GM19324 (cell line): ENCODE measurements around the gene STAT5B.

ENCODE experiments used
- ATAC-seq: cut with Tn5 transposase; IDR thresholded peaks from one replicate; pipeline ENCODE4 v1.9.1; 2021; ENCODE audit warnings: mild to moderate bottlenecking, moderate library complexity; ENCODE audit not compliant: unreplicated experiment, low FRiP score

The STAT5B gene

DNA sequence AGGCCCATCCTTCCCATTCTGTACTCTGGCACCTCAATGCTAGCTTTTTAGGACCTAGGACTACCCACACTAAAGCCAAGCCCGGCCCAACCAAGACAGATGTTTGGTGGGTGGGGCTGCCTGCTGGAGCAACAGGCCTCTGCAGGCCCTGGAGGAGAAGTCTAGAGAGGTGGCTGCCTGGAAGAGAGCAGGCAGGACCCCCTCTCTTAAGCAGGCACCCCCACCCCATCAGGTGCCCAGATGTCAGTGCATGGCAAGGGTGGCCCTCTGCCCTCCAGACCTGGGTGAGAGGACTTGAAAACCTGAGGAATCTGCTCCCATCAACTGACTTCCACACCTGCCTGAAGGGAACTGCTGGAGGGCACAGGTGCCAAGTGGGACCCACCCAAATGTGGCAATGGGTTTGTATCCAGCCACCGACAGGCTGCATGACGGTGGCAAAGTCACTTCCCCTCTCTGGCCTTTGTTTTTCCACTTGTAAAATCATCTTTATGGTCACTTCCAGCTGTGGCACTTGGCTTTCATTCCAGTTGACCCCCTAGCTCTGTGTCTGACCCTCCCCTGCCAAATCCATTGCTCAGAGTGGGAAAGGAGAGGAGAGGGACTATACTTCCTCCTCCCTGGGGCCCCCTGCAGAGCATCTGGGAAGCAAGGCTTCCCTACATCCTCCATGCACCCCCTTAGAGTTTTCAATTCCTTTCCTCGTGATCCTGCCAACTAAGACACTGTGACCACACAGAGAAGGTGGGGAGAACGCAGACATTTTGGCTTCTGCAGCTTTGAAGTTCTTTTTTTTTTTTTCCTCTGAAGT lies 10.4 kb upstream of the STAT5B start:
- no peak for ATAC-seq

DNA sequence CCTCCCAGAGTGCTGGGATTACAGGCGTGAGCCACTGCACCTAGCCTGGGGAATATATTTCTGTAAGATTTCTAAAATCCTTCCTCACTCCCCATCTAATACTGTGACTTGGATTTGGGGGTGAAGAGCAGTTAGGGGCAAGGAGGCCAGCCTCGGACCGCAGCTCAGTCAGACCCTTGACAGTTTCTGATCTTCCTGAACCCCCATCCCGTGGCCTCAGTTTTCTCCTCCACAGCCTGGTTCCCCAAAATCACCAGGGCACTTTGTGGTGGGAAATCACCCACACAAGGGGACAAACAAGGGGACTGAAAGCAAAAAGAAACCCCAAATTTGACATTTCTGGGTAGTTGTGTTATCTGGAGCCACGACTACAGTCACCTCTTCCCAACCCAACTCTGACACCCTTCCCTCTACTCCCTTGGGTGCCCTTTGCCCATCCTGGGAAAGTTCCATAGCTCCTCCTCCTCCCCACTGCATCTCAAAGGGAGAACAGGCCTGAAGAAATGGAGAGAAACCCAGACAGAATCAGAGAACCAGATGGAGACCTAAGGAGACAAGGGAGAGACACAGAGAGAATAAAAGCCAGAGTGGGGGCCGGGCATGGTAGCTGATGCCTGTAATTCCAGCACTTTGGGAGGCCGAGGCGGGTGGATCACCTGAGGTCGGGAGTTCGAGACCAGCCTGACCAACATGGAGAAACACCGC lies 9.3 kb upstream of the STAT5B start:
- no peak for ATAC-seq

DNA sequence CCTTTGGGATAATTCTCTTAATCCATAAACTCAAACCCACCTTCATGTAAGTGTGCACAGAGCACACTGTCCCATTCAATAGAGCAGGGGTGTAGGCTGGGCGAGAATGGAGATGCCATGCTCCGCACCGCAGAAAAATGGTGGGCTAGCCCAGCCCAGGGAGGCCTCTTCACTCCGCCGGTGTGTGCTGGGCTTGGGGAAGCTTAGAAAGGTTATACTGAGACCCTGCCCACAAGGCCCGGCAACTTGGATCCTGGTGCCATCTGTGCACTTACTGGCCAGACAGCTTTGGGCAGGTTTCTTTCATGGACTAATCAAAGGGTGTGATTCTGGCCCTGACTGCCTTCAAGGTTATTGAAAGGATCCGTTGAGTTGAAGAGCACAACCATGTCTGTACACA lies 8.4 kb upstream of the STAT5B start:
- no peak for ATAC-seq

- ATAC-seq: no peak
Observed at GRCh38 chr17:42284024-42284369, 7.8 kb upstream of the STAT5B start.

DNA sequence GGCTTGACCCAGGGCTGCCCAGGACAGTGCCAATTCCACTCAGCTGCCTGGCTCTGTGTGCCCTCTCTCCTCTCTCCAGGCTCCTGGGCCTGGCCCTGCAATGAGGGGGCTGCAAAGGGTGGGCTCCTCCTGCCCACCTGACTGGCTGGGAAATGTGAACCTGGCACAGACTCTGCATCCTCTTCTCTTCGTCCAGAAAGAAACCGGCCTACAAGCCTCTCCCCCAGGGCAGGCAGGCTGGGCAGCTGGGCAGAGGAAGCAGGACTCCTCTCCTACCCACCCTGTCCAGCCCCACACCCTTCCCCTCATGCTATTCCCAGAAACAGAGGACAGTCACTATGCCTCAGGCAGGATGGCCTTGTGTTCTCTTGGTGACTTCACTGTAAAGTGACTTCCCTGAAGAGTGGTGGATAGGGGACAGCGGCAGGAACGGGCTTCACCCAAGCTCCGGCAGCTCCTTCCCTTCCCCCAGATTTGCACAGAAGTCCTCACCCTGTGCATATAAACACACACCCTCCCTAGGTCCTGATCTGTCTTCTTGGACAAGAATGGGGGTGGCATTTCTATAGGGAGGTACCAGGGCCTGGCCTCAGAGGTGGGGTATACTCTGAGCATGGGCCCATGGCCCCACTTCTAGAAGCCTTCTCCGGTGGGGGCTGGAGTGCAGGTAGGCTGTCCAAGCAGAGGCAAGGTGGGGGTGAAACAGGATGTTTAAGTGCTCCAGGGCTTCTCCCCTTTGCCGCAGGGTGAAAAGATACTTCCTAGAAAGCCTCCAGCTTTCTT lies 7.2 kb upstream of the STAT5B start:
- ATAC-seq: no peak

GRCh38 chr17:42282478-42283080 lies 6.4 kb upstream of the STAT5B start:
- no peak for ATAC-seq

- ATAC-seq: no peak
Observed at GRCh38 chr17:42281571-42282096, 5.4 kb upstream of the STAT5B start.

GRCh38 chr17:42279776-42280630 lies 3.8 kb upstream of the STAT5B start:
- ATAC-seq: no peak

DNA sequence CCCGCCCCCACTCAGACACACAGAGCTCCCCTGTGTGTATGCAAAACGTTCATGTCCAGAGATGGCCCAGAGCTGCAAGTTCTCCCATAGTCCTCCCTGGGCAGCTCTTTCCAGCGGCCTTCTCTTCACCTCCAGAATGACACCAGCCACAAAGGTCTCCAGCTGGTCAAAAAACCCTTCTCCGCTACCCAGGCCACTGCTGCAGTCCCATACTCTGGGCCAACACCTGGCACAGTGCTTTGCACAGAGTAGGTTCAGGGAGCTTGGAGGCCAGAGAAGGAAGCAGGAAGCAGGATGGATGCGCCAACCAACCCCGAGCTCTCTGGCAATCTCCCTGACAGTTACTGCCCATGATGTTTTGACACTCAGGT lies 1.1 kb upstream of the STAT5B start:
- no peak for ATAC-seq

DNA sequence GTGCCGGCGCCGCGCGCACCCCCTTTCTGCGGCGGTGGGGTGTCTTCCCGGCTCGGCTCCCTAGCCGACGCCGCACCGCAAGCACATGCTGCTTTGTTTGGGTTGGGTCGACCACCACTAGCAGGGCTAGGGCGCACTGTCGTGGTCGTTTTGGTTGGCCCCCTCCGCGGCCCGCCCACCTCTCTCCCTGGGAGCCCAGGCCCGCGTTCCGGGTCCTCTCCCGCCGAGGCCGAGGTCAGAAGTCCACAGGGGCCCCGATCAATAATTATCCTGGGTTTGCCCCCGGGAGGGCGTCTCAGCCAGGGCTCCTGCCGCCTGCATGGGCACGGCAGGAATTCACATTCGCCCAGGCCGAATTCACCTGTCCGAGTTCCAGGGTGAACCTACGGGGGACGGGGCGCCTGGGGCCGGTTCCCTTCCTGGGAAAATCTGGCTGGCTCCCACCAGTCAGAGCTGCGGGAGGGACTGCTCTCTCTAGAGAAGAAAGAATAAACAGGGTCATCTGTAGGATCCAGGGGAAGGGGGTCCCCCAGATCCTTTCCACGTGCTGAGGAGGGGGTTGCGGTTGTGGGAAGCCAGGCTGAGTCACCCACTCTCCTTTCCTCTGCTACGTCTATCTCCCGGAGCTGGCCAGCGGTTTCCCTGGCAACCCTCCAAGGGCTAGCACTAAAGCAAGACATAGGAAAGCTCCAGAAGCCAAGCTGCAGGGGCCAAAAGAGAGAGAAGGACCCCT lies 584 bp upstream of the STAT5B start:
- ATAC-seq: peak; percentile 19

GRCh38 chr17:42275527-42276358 lies 448 bp downstream of the STAT5B start:
- ATAC-seq: peak; percentile 61

- ATAC-seq: no peak
Observed at GRCh38 chr17:42274812-42275526, 1.2 kb downstream of the STAT5B start.

GRCh38 chr17:42274253-42274542 lies 2.0 kb downstream of the STAT5B start:
- ATAC-seq: no peak

DNA sequence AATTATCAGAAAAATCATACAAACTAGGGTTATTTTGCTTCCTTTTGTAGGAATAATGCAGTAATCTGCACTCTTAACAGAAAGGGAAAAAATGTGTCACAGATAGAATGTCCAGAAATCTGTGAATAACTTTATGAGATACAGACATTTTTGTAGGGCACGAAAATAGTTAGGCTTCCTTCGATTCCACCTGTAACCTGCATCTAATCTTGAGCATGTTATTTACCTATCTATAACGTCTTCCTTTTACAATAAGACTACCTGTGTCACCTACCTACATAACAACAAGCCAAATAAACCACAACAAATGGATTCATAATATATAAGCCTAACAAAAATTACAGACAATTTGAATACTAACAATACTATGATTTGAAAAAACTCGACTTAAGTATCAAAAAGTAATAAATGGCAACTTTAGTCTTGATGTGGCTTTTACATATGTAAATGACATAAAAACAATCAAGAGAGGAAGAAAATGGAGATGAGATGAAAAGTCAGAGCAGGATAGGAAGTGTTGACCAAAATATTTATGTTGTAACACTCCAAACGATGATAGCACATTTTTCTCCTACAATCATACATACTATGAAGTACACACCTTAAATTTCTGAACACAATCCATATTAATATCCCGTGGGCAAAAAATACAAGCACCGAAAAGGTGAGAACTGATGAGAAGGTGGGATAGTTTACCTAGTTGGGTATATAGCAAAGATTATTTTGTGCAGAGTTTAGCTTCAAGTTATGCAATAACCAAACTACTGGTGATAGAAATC lies 2.5 kb downstream of the STAT5B start:
- no peak for ATAC-seq

DNA sequence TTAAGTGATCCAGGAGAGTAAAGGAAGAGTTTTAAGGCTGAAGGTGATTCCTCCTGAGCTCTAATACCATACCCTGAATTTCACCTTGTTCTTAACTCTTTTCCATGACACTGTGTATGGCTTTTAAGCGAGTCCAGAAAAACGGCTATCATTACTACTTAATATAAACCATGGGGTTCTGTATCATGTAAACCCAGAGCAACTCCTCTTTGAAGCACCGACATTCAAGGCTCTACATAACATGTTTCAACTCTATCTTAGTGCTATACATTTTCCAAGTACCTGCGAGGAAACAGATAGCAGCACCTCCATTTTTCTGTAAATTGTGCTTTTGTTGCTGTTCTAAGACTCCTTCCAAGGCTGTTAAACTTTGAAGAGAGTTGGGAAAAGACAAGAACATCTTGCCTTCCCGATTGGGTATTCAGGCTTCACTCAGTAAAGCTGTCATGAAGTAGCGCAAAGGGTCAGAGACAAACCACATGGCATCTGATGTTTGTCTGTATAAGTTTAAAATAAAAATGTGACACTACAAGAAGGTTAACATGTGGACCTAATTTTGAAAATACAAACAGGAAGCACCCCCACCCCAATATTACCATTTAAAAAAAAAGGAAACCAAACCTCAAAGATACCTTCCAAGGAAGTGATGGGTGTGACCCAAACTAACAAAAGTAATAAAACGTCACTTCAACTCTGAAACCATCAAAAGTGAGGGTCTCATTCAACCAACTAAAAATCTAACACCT lies 3.9 kb downstream of the STAT5B start:
- no peak for ATAC-seq

DNA sequence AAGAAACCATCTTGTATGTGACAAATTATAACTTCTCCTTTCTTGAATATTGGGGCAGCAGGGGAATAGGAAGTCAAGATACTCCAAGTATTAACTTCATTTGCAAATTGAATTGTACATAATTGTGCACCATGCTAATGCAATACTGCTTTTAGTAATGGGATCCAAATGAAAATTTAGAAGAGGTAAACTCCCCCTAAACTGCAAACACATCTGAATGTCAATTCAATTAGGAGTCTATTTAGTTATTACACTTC lies 4.5 kb downstream of the STAT5B start:
- ATAC-seq: no peak
